ENCODE data around the gene EZH2.

Gene EZH2

DNA sequence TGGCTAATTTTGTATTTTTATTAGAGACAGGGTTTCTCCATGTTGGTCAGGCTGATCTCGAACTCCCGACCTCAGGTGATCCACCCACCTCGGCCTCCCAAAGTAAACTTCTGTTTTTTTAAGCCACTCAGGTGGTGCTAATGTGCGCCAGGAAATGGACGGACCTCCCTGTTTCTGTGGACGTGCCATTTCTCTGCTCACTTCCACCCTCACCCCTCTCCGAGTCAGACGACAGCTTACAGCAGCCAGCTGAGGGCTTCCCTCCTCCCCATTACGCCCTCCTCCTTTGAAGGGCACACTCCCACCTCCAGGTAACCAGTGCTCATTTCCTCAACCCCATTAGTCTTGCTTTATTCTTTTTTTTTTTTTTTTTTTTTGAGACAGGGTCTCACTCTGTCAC is 41.7 kb upstream of the EZH2 start:
- TF ChIP-seq SNAI2 (CRISPR knock-in tag; IDR thresholded peaks at IDR 0.05) (no peak), ZC3H10 (CRISPR knock-in tag; IDR thresholded peaks at IDR 0.05) (no peak), ZFP3 (CRISPR knock-in tag; IDR thresholded peaks at IDR 0.05) (no peak), OSR1 (CRISPR knock-in tag; IDR thresholded peaks at IDR 0.05) (no peak), ZNF8 (CRISPR knock-in tag; IDR thresholded peaks at IDR 0.05) (no peak), TCF4 (CRISPR knock-in tag; IDR thresholded peaks at IDR 0.05; ENCODE audit: borderline replicate concordance) (no peak), GLIS3 (CRISPR knock-in tag; IDR thresholded peaks at IDR 0.05) (no peak)
- TF ChIP-seq, protein P1, sequence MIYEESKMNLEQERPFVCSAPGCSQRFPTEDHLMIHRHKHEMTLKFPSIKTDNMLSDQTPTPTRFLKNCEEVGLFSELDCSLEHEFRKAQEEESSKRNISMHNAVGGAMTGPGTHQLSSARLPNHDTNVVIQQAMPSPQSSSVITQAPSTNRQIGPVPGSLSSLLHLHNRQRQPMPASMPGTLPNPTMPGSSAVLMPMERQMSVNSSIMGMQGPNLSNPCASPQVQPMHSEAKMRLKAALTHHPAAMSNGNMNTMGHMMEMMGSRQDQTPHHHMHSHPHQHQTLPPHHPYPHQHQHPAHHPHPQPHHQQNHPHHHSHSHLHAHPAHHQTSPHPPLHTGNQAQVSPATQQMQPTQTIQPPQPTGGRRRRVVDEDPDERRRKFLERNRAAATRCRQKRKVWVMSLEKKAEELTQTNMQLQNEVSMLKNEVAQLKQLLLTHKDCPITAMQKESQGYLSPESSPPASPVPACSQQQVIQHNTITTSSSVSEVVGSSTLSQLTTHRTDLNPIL (CRISPR knock-in tag; IDR thresholded peaks at IDR 0.05; ENCODE audit: low read depth), result no peak
- TF ChIP-seq, protein P2, sequence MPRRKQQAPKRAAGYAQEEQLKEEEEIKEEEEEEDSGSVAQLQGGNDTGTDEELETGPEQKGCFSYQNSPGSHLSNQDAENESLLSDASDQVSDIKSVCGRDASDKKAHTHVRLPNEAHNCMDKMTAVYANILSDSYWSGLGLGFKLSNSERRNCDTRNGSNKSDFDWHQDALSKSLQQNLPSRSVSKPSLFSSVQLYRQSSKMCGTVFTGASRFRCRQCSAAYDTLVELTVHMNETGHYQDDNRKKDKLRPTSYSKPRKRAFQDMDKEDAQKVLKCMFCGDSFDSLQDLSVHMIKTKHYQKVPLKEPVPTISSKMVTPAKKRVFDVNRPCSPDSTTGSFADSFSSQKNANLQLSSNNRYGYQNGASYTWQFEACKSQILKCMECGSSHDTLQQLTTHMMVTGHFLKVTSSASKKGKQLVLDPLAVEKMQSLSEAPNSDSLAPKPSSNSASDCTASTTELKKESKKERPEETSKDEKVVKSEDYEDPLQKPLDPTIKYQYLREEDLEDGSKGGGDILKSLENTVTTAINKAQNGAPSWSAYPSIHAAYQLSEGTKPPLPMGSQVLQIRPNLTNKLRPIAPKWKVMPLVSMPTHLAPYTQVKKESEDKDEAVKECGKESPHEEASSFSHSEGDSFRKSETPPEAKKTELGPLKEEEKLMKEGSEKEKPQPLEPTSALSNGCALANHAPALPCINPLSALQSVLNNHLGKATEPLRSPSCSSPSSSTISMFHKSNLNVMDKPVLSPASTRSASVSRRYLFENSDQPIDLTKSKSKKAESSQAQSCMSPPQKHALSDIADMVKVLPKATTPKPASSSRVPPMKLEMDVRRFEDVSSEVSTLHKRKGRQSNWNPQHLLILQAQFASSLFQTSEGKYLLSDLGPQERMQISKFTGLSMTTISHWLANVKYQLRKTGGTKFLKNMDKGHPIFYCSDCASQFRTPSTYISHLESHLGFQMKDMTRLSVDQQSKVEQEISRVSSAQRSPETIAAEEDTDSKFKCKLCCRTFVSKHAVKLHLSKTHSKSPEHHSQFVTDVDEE (CRISPR knock-in tag; IDR thresholded peaks at IDR 0.05), result no peak
- no peak for ATAC-seq

DNA sequence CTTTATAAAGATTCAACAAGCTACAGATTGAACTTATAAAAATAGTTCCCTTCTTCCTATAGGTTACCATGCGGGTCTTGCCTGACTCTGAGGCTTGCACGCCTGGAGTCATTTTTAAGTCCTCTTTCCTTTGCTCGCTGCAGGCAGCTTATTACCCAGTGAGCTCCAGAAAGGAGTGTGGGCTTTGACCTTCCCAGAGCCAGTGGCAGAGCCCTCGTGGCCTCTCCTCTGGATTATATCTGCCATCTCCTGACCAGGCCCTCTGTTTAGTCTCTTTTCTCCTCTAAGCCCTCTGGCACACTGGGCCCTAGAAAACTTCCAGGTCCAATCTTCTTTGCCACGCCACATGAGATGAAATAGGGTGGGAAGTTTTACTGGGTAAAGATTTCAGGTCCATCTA is 39.9 kb upstream of the EZH2 start:
- no peak for ATAC-seq
- no peak for TF ChIP-seq ZFP3 (CRISPR knock-in tag; IDR thresholded peaks at IDR 0.05)
- TF ChIP-seq BACH2 (CRISPR knock-in tag; IDR thresholded peaks at IDR 0.05; ENCODE audit: borderline replicate concordance), result no peak
- TF ChIP-seq PPARA (CRISPR knock-in tag; IDR thresholded peaks at IDR 0.05; ENCODE audit: borderline replicate concordance), result no peak
- no peak for TF ChIP-seq ESRRG (CRISPR knock-in tag; IDR thresholded peaks at IDR 0.05)

DNA sequence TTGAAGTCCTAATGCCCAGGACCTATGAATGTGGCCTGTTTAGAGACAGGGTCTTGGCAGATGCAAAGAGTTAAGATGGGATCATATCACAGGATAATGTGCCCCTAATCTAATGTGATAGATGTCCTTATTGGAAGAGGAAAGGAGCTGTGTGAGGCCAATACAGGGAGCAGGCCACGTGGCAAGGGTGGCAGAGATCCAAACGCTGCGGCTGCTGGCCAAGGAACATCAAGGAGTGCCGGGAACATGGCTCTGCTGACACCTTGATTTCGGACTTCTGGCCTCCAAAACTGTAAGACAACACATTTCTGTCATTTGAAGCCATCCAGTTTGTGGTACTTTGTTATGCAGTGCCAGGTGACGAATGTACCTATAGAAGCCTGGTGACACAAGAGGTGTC is 37.7 kb upstream of the EZH2 start:
- no peak for ATAC-seq
- TF ChIP-seq RARB (CRISPR knock-in tag; IDR thresholded peaks at IDR 0.05), result no peak
- TF ChIP-seq ISL1 (CRISPR knock-in tag; IDR thresholded peaks at IDR 0.05), result no peak
- TF ChIP-seq, protein P3, sequence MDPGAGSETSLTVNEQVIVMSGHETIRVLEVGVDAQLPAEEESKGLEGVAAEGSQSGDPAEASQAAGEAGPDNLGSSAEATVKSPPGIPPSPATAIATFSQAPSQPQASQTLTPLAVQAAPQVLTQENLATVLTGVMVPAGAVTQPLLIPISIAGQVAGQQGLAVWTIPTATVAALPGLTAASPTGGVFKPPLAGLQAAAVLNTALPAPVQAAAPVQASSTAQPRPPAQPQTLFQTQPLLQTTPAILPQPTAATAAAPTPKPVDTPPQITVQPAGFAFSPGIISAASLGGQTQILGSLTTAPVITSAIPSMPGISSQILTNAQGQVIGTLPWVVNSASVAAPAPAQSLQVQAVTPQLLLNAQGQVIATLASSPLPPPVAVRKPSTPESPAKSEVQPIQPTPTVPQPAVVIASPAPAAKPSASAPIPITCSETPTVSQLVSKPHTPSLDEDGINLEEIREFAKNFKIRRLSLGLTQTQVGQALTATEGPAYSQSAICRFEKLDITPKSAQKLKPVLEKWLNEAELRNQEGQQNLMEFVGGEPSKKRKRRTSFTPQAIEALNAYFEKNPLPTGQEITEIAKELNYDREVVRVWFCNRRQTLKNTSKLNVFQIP (CRISPR knock-in tag; IDR thresholded peaks at IDR 0.05; ENCODE audit: borderline replicate concordance, low read depth), result no peak
- TF ChIP-seq ZFP3 (CRISPR knock-in tag; IDR thresholded peaks at IDR 0.05), result no peak
- TF ChIP-seq ZNF70 (CRISPR knock-in tag; IDR thresholded peaks at IDR 0.05), result no peak
- no peak for TF ChIP-seq ESRRG (CRISPR knock-in tag; IDR thresholded peaks at IDR 0.05)
- TF ChIP-seq ZNF8 (CRISPR knock-in tag; IDR thresholded peaks at IDR 0.05), result no peak

DNA sequence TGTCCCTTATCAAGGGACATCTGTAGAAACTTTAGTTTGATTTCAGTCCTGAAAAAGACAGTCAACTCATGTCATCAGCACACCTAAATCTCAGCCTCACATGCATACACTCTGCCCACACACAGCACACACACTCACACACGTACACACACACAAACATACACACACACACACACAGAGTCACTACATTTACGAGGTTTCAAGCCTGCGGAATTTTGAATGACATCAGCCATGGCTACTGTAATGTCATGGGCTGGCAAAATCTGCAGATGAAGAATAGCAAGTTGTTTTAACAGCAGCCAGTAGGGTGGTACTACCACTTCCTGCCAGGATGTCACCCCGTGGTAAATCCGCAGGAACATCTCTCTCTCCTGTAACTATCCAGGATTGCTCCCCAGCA is 37.1 kb upstream of the EZH2 start:
- peak; percentile 30 for ATAC-seq
- no peak for TF ChIP-seq ZNF70 (CRISPR knock-in tag; IDR thresholded peaks at IDR 0.05)
- TF ChIP-seq ZNF8 (CRISPR knock-in tag; IDR thresholded peaks at IDR 0.05), result no peak
- TF ChIP-seq ARNTL (CRISPR knock-in tag; IDR thresholded peaks at IDR 0.05; ENCODE audit: borderline replicate concordance, low read depth), result no peak
- no peak for TF ChIP-seq ISL1 (CRISPR knock-in tag; IDR thresholded peaks at IDR 0.05)
- TF ChIP-seq, protein P2 (CRISPR knock-in tag; IDR thresholded peaks at IDR 0.05), result no peak
- no peak for TF ChIP-seq PPARA (CRISPR knock-in tag; IDR thresholded peaks at IDR 0.05; ENCODE audit: borderline replicate concordance)
- no peak for TF ChIP-seq ZFP30 (CRISPR knock-in tag; IDR thresholded peaks at IDR 0.05)
- TF ChIP-seq, protein P3 (CRISPR knock-in tag; IDR thresholded peaks at IDR 0.05; ENCODE audit: borderline replicate concordance, low read depth), result no peak
- no peak for TF ChIP-seq OSR1 (CRISPR knock-in tag; IDR thresholded peaks at IDR 0.05)
- no peak for TF ChIP-seq TOX (CRISPR knock-in tag; IDR thresholded peaks at IDR 0.05; ENCODE audit: borderline replicate concordance)
- TF ChIP-seq, protein P1 (CRISPR knock-in tag; IDR thresholded peaks at IDR 0.05; ENCODE audit: low read depth), result no peak
- no peak for TF ChIP-seq BACH2 (CRISPR knock-in tag; IDR thresholded peaks at IDR 0.05; ENCODE audit: borderline replicate concordance)
- no peak for TF ChIP-seq GLIS3 (CRISPR knock-in tag; IDR thresholded peaks at IDR 0.05)
- TF ChIP-seq CSDC2 (CRISPR knock-in tag; IDR thresholded peaks at IDR 0.05), result no peak
- TF ChIP-seq, protein P4, sequence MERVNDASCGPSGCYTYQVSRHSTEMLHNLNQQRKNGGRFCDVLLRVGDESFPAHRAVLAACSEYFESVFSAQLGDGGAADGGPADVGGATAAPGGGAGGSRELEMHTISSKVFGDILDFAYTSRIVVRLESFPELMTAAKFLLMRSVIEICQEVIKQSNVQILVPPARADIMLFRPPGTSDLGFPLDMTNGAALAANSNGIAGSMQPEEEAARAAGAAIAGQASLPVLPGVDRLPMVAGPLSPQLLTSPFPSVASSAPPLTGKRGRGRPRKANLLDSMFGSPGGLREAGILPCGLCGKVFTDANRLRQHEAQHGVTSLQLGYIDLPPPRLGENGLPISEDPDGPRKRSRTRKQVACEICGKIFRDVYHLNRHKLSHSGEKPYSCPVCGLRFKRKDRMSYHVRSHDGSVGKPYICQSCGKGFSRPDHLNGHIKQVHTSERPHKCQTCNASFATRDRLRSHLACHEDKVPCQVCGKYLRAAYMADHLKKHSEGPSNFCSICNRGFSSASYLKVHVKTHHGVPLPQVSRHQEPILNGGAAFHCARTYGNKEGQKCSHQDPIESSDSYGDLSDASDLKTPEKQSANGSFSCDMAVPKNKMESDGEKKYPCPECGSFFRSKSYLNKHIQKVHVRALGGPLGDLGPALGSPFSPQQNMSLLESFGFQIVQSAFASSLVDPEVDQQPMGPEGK (CRISPR knock-in tag; IDR thresholded peaks at IDR 0.05; ENCODE audit: borderline replicate concordance), result no peak

Measured in SK-N-SH treated with all-trans-retinoic acid at 6 μM for 48 hours (cell line).